H1 (cell line): Measurements from ENCODE around the gene ARSK. TPM values are rescaled to one million over a fixed set of nuclear protein-coding genes. Genes with fewer than 3 reads are reported as not detected.

ENCODE experiments used
- CTCF ChIA-PET: fragments of 300-600 bp; sonication (Branson Sonifier 250); formaldehyde crosslinking; loops from one replicate; lab custom pipeline; 2021; ENCODE audit not compliant: partially characterized antibody; lab: Charles Lee
- POLR2A ChIA-PET: fragments of 300-600 bp; sonication (Branson Sonifier 250); formaldehyde crosslinking; loops from one replicate; lab custom pipeline; 2021; ENCODE audit warnings: inconsistent platforms; ENCODE audit not compliant: partially characterized antibody; lab: Charles Lee
- DNase-seq, 2 experiments: peaks; one replicate each; pipeline versions ENCODE4 v3.0.0 to v3.0.0-alpha.2; 2010 to 2022; ENCODE audit warnings: low spot score in 2 of 2, low read depth in 1 of 2, mixed read lengths in 1 of 2
- FAIRE-seq: peaks from 2 replicates; lab custom pipeline; 2011; peaks lifted over from hg19 to GRCh38; lab: Jason Lieb, UNC
- H2AFZ ChIP-seq: 2 replicates; pipeline ENCODE4 v1.8.1; 2012; ENCODE audit warnings: low read length, inconsistent platforms
- H2AK5ac ChIP-seq: 2 replicates; pipeline ENCODE4 v1.6.1; 2013; ENCODE audit warnings: low read depth, low read length
- H2BK120ac ChIP-seq: replicated peaks from 2 replicates; pipeline ENCODE3; 2013; ENCODE audit warnings: low read depth, low read length, inconsistent platforms
- H2BK12ac ChIP-seq: 2 replicates; pipeline ENCODE4 v1.6.1; 2013; ENCODE audit warnings: low read depth, low read length
- H2BK15ac ChIP-seq: 2 replicates; pipeline ENCODE4 v1.6.1; 2013; ENCODE audit warnings: low read length
- H2BK20ac ChIP-seq: 2 replicates; pipeline ENCODE4 v1.6.1; 2013; ENCODE audit warnings: low read length
- H2BK5ac ChIP-seq: 2 replicates; pipeline ENCODE4 v1.6.1; 2013; ENCODE audit warnings: low read depth, low read length
- H3K14ac ChIP-seq: 2 replicates; pipeline ENCODE4 v1.6.1; 2013; ENCODE audit warnings: inconsistent platforms; ENCODE audit not compliant: insufficient read length
- H3K18ac ChIP-seq: 2 replicates; pipeline ENCODE4 v1.6.1; 2013; ENCODE audit warnings: low read length; ENCODE audit errors: extremely low read depth
- H3K23ac ChIP-seq: 2 replicates; pipeline ENCODE4 v1.6.1; 2013; ENCODE audit warnings: inconsistent platforms; ENCODE audit not compliant: insufficient read length
- H3K23me2 ChIP-seq: 2 replicates; pipeline ENCODE4 v1.6.1; 2013; ENCODE audit warnings: low read depth, low read length
- H3K27ac ChIP-seq: 2 replicates; pipeline ENCODE4 v1.6.1; 2011; ENCODE audit warnings: low read depth, low read length, inconsistent platforms
- H3K27me3 ChIP-seq, 4 experiments: replicated peaks in 1 of 4; 1 replicate in 1 of 4; 2 replicates in 3 of 4; pipeline versions ENCODE4 v1.6.1 to v1.8.1; 2011 to 2013; ENCODE audit warnings: low read length in 3 of 4, mild to moderate bottlenecking in 3 of 4, inconsistent platforms in 2 of 4, mixed read lengths in 2 of 4, moderate library complexity in 1 of 4; ENCODE audit not compliant: control insufficient read depth in 3 of 4, insufficient read depth in 3 of 4; ENCODE audit errors: extremely low read depth in 1 of 4
- H3K36me3 ChIP-seq, 4 experiments: 2 replicates each; pipeline versions ENCODE4 v1.6.1 to v1.8.1; 2011 to 2013; ENCODE audit warnings: mild to moderate bottlenecking in 4 of 4, low read length in 3 of 4, moderate library complexity in 2 of 4, control low read depth in 1 of 4, inconsistent platforms in 1 of 4; ENCODE audit not compliant: insufficient read depth in 4 of 4, control insufficient read depth in 2 of 4
- H3K4ac ChIP-seq: replicated peaks from 2 replicates; pipeline ENCODE3; 2013; ENCODE audit warnings: low read length, low read depth, mixed read lengths, inconsistent platforms; ENCODE audit not compliant: insufficient read length
- H3K4me1 ChIP-seq, 4 experiments: replicated peaks in 1 of 4; 1 replicate in 1 of 4; 2 replicates in 3 of 4; pipeline versions ENCODE4 v1.6.1 to v1.8.1; 2011 to 2013; ENCODE audit warnings: low read length in 3 of 4, inconsistent platforms in 2 of 4, mixed read lengths in 1 of 4; ENCODE audit not compliant: insufficient read depth in 4 of 4, control insufficient read depth in 3 of 4
- H3K4me2 ChIP-seq, 2 experiments: 2 replicates each; pipeline versions ENCODE4 v1.6.1 to v1.8.1; 2011 to 2013; ENCODE audit warnings: low read depth in 2 of 2, low read length in 2 of 2, control low read depth in 1 of 2, inconsistent platforms in 1 of 2, mild to moderate bottlenecking in 1 of 2; ENCODE audit not compliant: insufficient read depth in 1 of 2
- H3K4me3 ChIP-seq, 4 experiments: fragments of 200-600, 300-600 bp in 1 of 4; sonication (generic), shearing (Covaris generic), sonication (Bioruptor Twin) in 1 of 4; 2 replicates each; pipeline versions ENCODE4 v1.5.1 to v1.8.1; 2011 to 2016; ENCODE audit warnings: low read length in 4 of 4, low read depth in 3 of 4, control low read depth in 2 of 4, inconsistent platforms in 2 of 4, mild to moderate bottlenecking in 2 of 4, mixed read lengths in 1 of 4, moderate library complexity in 1 of 4; ENCODE audit not compliant: insufficient read depth in 2 of 4; ENCODE audit errors: extremely low read depth in 1 of 4
- H3K56ac ChIP-seq: replicated peaks from 2 replicates; pipeline ENCODE3; 2013; ENCODE audit warnings: low read depth, mild to moderate bottlenecking, mixed read lengths, low read length, inconsistent platforms; ENCODE audit not compliant: insufficient read length
- H3K79me1 ChIP-seq: 2 replicates; pipeline ENCODE4 v1.6.1; 2013; ENCODE audit warnings: low read depth, low read length, control low read depth
- H3K79me2 ChIP-seq, 2 experiments: 2 replicates each; pipeline versions ENCODE4 v1.6.1 to v1.8.1; 2012 to 2013; ENCODE audit warnings: low read length in 2 of 2, mild to moderate bottlenecking in 2 of 2, inconsistent platforms in 1 of 2; ENCODE audit not compliant: insufficient read depth in 2 of 2, control insufficient read depth in 1 of 2
- H3K9ac ChIP-seq, 4 experiments: replicated peaks in 1 of 4; 1 replicate in 1 of 4; 2 replicates in 3 of 4; pipeline versions ENCODE4 v1.6.1 to v1.8.1; 2011 to 2013; ENCODE audit warnings: low read depth in 3 of 4, low read length in 3 of 4, control low read depth in 2 of 4, mild to moderate bottlenecking in 2 of 4, moderate library complexity in 2 of 4, inconsistent platforms in 1 of 4; ENCODE audit errors: extremely low read depth in 1 of 4
- H3K9me3 ChIP-seq, 2 experiments: 2 replicates each; pipeline versions ENCODE4 v1.6.1 to v1.8.1; 2012 to 2013; ENCODE audit warnings: mild to moderate bottlenecking in 2 of 2, moderate library complexity in 2 of 2, control low read depth in 1 of 2, inconsistent platforms in 1 of 2, low read depth in 1 of 2, low read length in 1 of 2, mixed read lengths in 1 of 2; ENCODE audit not compliant: insufficient read depth in 2 of 2
- H4K20me1 ChIP-seq, 2 experiments: replicated peaks in 1 of 2; 2 replicates each; pipeline versions ENCODE3 to v1.8.1; 2011 to 2013; ENCODE audit warnings: inconsistent platforms in 2 of 2, low read length in 2 of 2, mild to moderate bottlenecking in 1 of 2; ENCODE audit not compliant: insufficient read depth in 2 of 2, control insufficient read depth in 1 of 2
- H4K5ac ChIP-seq: 2 replicates; pipeline ENCODE4 v1.6.1; 2013; ENCODE audit warnings: low read length, low read depth, mixed read lengths, inconsistent platforms; ENCODE audit not compliant: insufficient read length
- H4K8ac ChIP-seq: 2 replicates; pipeline ENCODE4 v1.8.0; 2013; ENCODE audit warnings: mild to moderate bottlenecking, moderate library complexity, low read length, inconsistent platforms; ENCODE audit not compliant: insufficient read depth; ENCODE audit errors: extremely low read depth
- H4K91ac ChIP-seq: replicated peaks from 2 replicates; pipeline ENCODE3; 2013; ENCODE audit warnings: low read length, mixed read lengths, inconsistent platforms; ENCODE audit not compliant: insufficient read length
- CEBPB ChIP-seq: IDR thresholded peaks from 2 replicates; pipeline ENCODE4 v1.6.1; 2012; ENCODE audit warnings: low read depth, low read length
- E2F6 ChIP-seq: IDR thresholded peaks from 2 replicates; pipeline ENCODE4 v1.6.1; 2012; ENCODE audit warnings: inconsistent platforms
- EP300 ChIP-seq, 2 experiments: IDR thresholded peaks; 1 replicate in 1 of 2; 2 replicates in 1 of 2; pipeline ENCODE4 v1.6.1; 2011 to 2012; ENCODE audit warnings: low read depth in 2 of 2, low read length in 2 of 2, mild to moderate bottlenecking in 2 of 2, borderline replicate concordance in 1 of 2, inconsistent platforms in 1 of 2, moderate library complexity in 1 of 2
- EZH2 ChIP-seq: fragments of 200-600 bp; sonication (generic); IDR thresholded peaks from 2 replicates; pipeline ENCODE4 v1.7.1; 2012; ENCODE audit warnings: low read depth, mild to moderate bottlenecking, moderate library complexity, low read length, inconsistent platforms; ENCODE audit not compliant: severe bottlenecking
- KDM5A ChIP-seq: fragments of 200-600 bp; IDR thresholded peaks from 2 replicates; pipeline ENCODE4 v1.7.1; 2012; ENCODE audit warnings: mild to moderate bottlenecking, low read length, inconsistent platforms, mixed read lengths
- POLR2A ChIP-seq, 2 experiments: IDR thresholded peaks; 1 replicate in 1 of 2; 2 replicates in 1 of 2; pipeline ENCODE4 v1.6.1; 2011; ENCODE audit warnings: low read depth in 2 of 2, low read length in 2 of 2, mild to moderate bottlenecking in 2 of 2; ENCODE audit errors: control extremely low read depth in 1 of 2
- POLR2AphosphoS5 ChIP-seq: IDR thresholded peaks from 2 replicates; pipeline ENCODE4 v1.6.1; 2011; ENCODE audit warnings: low read depth, low read length
- SIN3A ChIP-seq, 2 experiments: IDR thresholded peaks in 1 of 2; conservative IDR thresholded peaks in 1 of 2; 2 replicates each; pipeline ENCODE4 v1.6.1; 2011 to 2012; ENCODE audit warnings: low read length in 2 of 2, improper control_type of control experiment in 1 of 2, low read depth in 1 of 2, mild to moderate bottlenecking in 1 of 2
- SIX5 ChIP-seq: IDR thresholded peaks from 2 replicates; pipeline ENCODE4 v1.6.1; 2011; ENCODE audit warnings: mild to moderate bottlenecking, low read depth, low read length
- ZNF274 ChIP-seq: IDR thresholded peaks from 2 replicates; pipeline ENCODE4 v1.7.0; 2012; ENCODE audit warnings: low read length, borderline replicate concordance; ENCODE audit errors: extremely low read depth
- WGBS, 2 experiments: shearing (Covaris generic) in 1 of 2; methylation state at CpG; one replicate each; pipeline versions ENCODE4 v1.1.6 to v1.1.7; 2013 to 2015; ENCODE audit warnings: low lambda C conversion rate in 2 of 2, mixed read lengths in 2 of 2, inconsistent platforms in 1 of 2, low coverage in 1 of 2, missing lambda C conversion rate in 1 of 2; ENCODE audit not compliant: insufficient replicate concordance in 2 of 2, insufficient coverage in 1 of 2, insufficient read length in 1 of 2; ENCODE audit errors: extremely low coverage in 1 of 2, missing lambda C conversion rate in 1 of 2; 5-methylcytosine and 5-hydroxymethylcytosine counted together
- polyA plus RNA-seq, 7 experiments: library from polyadenylated mRNA; depleted of rRNA in 3 of 7; stranded (reverse) in 5 of 7; unstranded in 2 of 7; fragments of >200 nt in 5 of 7; fragments of 200-250 nt in 2 of 7; gene quantifications; 1 replicate in 5 of 7; 2 replicates in 1 of 7; 4 replicates in 1 of 7; pipeline versions ENCODE4 v1.2.1 to v1.2.3, GENCODE V29; 2011 to 2013; ENCODE audit warnings: missing spikeins in 2 of 7, mixed read lengths in 2 of 7
- total RNA-seq: library from RNA; stranded (reverse); fragmentation: NEBNext Ultra II Directional; extraction: Animal tissue kit (Norgen Biotek cat#: 25700); gene quantifications from 2 replicates; pipeline ENCODE4 v1.2.1, GENCODE V29; 2021
- TF ChIP-seq, protein P1 (sequence below): IDR thresholded peaks from 2 replicates; pipeline ENCODE4 v1.6.1; 2011; ENCODE audit warnings: low read depth, mild to moderate bottlenecking, low read length; ENCODE audit not compliant: insufficient read depth

ARSK gene
- total and polyA plus RNA-seq, 2 of the 8 experiments (the other 6 are each of a cell fraction or from before 2014, with no cell fraction given), result 8.4 to 14.1 TPM

DNA sequence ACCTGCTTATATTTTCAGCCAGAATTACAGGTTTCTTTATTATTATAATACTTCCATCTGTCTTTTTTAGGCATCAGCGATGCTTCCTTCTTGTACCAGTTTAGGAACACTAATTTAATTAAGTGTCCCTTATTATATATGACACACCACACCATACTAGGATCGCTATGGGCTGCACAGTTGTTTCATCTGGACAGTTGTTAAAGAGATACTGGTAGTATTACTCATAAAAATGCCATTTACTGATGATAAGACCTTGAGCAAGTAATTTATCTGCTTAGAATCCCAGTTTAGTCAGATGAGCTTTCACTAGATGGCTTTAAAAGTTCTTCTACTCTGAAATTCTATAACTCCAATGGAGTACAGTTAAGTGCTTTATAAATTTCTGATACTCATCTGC lies 17.1 kb downstream of the ARSK start:
- DNase-seq (no peak), FAIRE-seq (no peak)
- H2BK120ac ChIP-seq, result no peak overlapping the region
- H3K4me3 ChIP-seq, result no peak overlapping the region
- no peak overlapping the region for H2BK12ac ChIP-seq
- no peak overlapping the region for H3K4ac ChIP-seq
- no peak overlapping the region for H3K56ac ChIP-seq
- no peak for TF ChIP-seq POLR2AphosphoS5
- TF ChIP-seq EP300 (IDR thresholded peaks at IDR 0.05; ENCODE audit: borderline replicate concordance in 1 of 2, low read depth in 2 of 2, low read length in 2 of 2), result no peak
- no peak for TF ChIP-seq POLR2A (IDR thresholded peaks at IDR 0.05; ENCODE audit: control extremely low read depth in 1 of 2, low read depth in 2 of 2, low read length in 2 of 2)
- no peak for TF ChIP-seq SIN3A (conservative IDR thresholded peaks at IDR 0.05 in 1 of 2, IDR thresholded peaks at IDR 0.05 in 1 of 2; ENCODE audit: low read depth in 1 of 2, low read length in 2 of 2)
- TF ChIP-seq SIX5, result no peak
- TF ChIP-seq KDM5A, result no peak
- TF ChIP-seq E2F6, result no peak
- no peak for TF ChIP-seq EZH2
- no peak for TF ChIP-seq CEBPB
- TF ChIP-seq, protein P1, sequence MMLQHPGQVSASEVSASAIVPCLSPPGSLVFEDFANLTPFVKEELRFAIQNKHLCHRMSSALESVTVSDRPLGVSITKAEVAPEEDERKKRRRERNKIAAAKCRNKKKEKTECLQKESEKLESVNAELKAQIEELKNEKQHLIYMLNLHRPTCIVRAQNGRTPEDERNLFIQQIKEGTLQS, result no peak
- TF ChIP-seq ZNF274, result no peak
- no peak overlapping the region for H2AK5ac ChIP-seq
- no peak overlapping the region for H3K27ac ChIP-seq
- H2AFZ ChIP-seq, result no peak overlapping the region
- no peaks in the 10 kb centered on the region for H3K9me3 ChIP-seq
- ChIA-PET POLR2A (no interaction called here), CTCF (no interaction called here)
- no peaks in the 10 kb centered on the region for H3K79me2 ChIP-seq
- H3K36me3 ChIP-seq, result peaks cover 0 to 4% (median 0%) of the 10 kb centered on the region in 4 experiments; a peak in 2 of 8 replicates
- peaks cover 0 to 2% of the 10 kb centered on the region in 2 experiments for H4K20me1 ChIP-seq
- H4K5ac ChIP-seq, result no peak overlapping the region
- H3K27me3 ChIP-seq, result no peaks in the 10 kb centered on the region
- no peaks in the 10 kb centered on the region for H3K4me1 ChIP-seq
- no peak overlapping the region for H3K9ac ChIP-seq
- H4K91ac ChIP-seq, result no peak overlapping the region
- WGBS, 2 experiments, result 94% methylated on average over 2 of the region's 2 CpGs; no CpG with 5 or more reads in 1 of the 2 experiments
- H3K14ac ChIP-seq, result no peak overlapping the region
- no peak overlapping the region for H3K23ac ChIP-seq
- no peak overlapping the region for H2BK5ac ChIP-seq
- no peak overlapping the region for H4K8ac ChIP-seq
- H3K79me1 ChIP-seq, result no peaks in the 10 kb centered on the region
- H3K4me2 ChIP-seq, result no peak overlapping the region
- no peak overlapping the region for H2BK15ac ChIP-seq
- no peak overlapping the region for H3K18ac ChIP-seq
- no peak overlapping the region for H2BK20ac ChIP-seq
- no peaks in the 10 kb centered on the region for H3K23me2 ChIP-seq
